HUES64 (cell line): ENCODE data around the gene CYB5R3.
"Not testable (repeated sequence)": the region's sequence is repeated elsewhere in the genome, so short reads cannot be mapped to it uniquely, and the experiment has no call there.

Source experiments
- H3K27ac ChIP-seq: 2 replicates; pipeline ENCODE4 v1.7.0; 2013; ENCODE audit warnings: low read depth, low read length, inconsistent platforms
- H3K27me3 ChIP-seq: 2 replicates; pipeline ENCODE4 v1.6.1; 2013; ENCODE audit warnings: mild to moderate bottlenecking, low read length; ENCODE audit not compliant: insufficient read depth
- H3K36me3 ChIP-seq: 2 replicates; pipeline ENCODE4 v1.6.1; 2013; ENCODE audit warnings: mild to moderate bottlenecking, low read length; ENCODE audit not compliant: insufficient read depth
- H3K4me1 ChIP-seq: 2 replicates; pipeline ENCODE4 v1.6.1; 2013; ENCODE audit warnings: mild to moderate bottlenecking, low read length, moderate library complexity; ENCODE audit not compliant: insufficient read depth
- H3K4me3 ChIP-seq: 2 replicates; pipeline ENCODE4 v1.5.1; 2013; ENCODE audit warnings: mild to moderate bottlenecking, low read length, moderate library complexity
- H3K9ac ChIP-seq: 2 replicates; pipeline ENCODE4 v1.6.1; 2013; ENCODE audit warnings: mild to moderate bottlenecking, low read depth, low read length
- H3K9me3 ChIP-seq: 2 replicates; pipeline ENCODE4 v1.6.1; 2013; ENCODE audit warnings: low read depth, low read length; ENCODE audit not compliant: insufficient read depth
- WGBS: fragments of 150-250, 120-280 bp; methylation state at CpG from one replicate; pipeline ENCODE4 v1.1.7; 2013; ENCODE audit warnings: missing lambda C conversion rate; 5-methylcytosine and 5-hydroxymethylcytosine counted together

CYB5R3 gene

GRCh38 chr22:42574468-42574867 lies 74.7 kb downstream of the CYB5R3 start:
- not testable (repeated sequence) for H3K9ac ChIP-seq, H3K9me3 ChIP-seq, H3K4me3 ChIP-seq, H3K27me3 ChIP-seq, H3K27ac ChIP-seq, H3K4me1 ChIP-seq
- 96% methylated on average over 14 of the region's 21 CpGs for WGBS
- peaks cover 58% of the 10 kb centered on the region for H3K36me3 ChIP-seq

GRCh38 chr22:42574046-42574445 lies 75.1 kb downstream of the CYB5R3 start:
- not testable (repeated sequence) for H3K27ac ChIP-seq, H3K4me3 ChIP-seq, H3K9ac ChIP-seq, H3K27me3 ChIP-seq, H3K9me3 ChIP-seq, H3K4me1 ChIP-seq
- H3K36me3 ChIP-seq, result peaks cover 55% of the 10 kb centered on the region
- no CpG with 5 or more reads among the region's 1 CpG for WGBS

- H3K27me3 ChIP-seq, H3K9me3 ChIP-seq, H3K4me3 ChIP-seq, H3K4me1 ChIP-seq, H3K9ac ChIP-seq, H3K27ac ChIP-seq: not testable (repeated sequence)
- H3K36me3 ChIP-seq, result peaks cover 31% of the 10 kb centered on the region
- WGBS, result 88% methylated on average over 12 of the region's 12 CpGs
These were observed 78.1 kb downstream of the CYB5R3 start for GRCh38 chr22:42571068-42571467.

GRCh38 chr22:42570580-42570979 lies 78.6 kb downstream of the CYB5R3 start:
- WGBS, result 90% methylated on average over 9 of the region's 9 CpGs
- H3K4me3 ChIP-seq, H3K4me1 ChIP-seq, H3K9ac ChIP-seq, H3K27ac ChIP-seq, H3K9me3 ChIP-seq, H3K27me3 ChIP-seq: not testable (repeated sequence)
- H3K36me3 ChIP-seq, result peaks cover 30% of the 10 kb centered on the region

- 78% methylated on average over 5 of the region's 6 CpGs for WGBS
- H3K9ac ChIP-seq, result not testable (repeated sequence)
These were observed 81.2 kb downstream of the CYB5R3 start for GRCh38 chr22:42567950-42568349.

More at GRCh38 chr22:42567950-42568349, 81.2 kb downstream of the CYB5R3 start:
- H3K27me3 ChIP-seq, H3K27ac ChIP-seq, H3K9me3 ChIP-seq, H3K4me1 ChIP-seq, H3K4me3 ChIP-seq: not testable (repeated sequence)
- H3K36me3 ChIP-seq, result peaks cover 14% of the 10 kb centered on the region
